ENCODE results near the gene CIROP.

Gene CIROP

GRCh38 chr14:23104591-23105347, at the start of gene CIROP:
Gene CIROP (minus strand): TSS chr14:23104989. CDS start chr14:23104920, 69 bp downstream.
- no peak for DNase-seq (ENCODE audit: low read depth, low spot score)

DNA sequence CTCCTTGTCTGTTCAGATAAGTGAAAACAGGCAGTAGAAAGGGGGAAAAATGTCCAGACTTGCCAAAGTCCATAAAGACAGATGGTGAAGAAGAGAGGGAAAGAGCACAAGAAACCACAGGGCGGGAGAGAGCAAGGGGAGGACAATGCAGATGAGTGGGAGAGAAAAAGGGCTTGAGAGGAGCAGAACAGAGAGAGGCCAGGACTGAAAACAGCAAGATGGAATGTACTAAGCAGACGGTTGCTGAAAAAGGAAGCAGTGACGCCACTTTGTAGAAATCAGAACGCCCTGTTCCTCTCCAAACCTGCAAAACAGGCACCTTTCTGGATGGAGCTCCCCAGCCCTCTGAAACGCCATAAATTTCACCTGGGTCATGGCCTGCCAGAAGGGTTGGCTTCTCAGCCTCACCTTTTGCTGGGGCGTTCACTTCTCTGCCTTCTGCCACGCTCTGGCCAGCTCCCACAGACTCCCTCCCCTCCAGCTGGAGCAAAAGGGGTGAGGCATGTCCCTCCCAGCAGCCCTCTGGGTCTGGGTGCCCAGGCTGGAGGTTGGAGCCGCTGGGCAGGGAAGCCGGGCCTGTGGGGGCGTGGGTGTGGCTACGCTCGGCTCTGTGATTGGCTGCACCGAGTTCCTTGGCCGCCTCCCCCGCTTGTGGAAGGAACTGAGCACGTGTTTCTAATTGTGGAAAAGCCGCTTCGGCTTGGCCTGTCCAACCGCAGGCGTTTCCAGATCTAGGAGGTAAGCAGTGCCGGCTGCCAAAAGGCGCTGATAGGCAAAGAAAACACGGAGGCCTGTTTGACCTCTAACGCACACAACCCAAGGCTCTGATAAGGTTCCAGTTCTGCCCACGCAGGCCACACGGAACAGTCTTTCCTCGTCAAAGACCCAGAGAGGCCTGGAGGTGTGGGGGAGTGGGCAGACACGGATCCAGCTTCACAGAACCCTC, 49.3 kb upstream of the CIROP start:
- DNase-seq (ENCODE audit: low read depth, low spot score), result no peak

DNA sequence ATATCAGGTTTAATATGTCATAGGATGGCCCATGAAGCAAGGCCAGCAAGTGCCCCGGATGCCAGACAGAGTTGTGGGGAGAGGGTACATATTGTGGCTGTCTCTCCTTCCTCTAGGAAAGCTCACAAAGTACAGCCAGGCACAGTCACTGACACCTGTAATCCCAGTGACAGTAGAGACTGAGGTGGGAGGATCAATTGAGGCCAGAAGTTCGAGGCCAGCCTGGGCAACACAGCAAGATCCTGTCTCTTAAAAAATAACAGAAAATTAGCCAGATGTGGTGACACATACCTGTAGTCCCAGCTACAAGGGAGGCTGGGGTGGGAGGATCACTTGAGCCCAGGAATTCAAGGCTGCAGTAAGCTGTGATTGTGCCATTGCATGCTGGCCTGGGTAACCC, 46.6 kb upstream of the CIROP start:
- no peak for DNase-seq (ENCODE audit: low read depth, low spot score)

- no peak for DNase-seq (ENCODE audit: low read depth, low spot score)
Observed at GRCh38 chr14:23149745-23150144, 45.0 kb upstream of the CIROP start.

DNA sequence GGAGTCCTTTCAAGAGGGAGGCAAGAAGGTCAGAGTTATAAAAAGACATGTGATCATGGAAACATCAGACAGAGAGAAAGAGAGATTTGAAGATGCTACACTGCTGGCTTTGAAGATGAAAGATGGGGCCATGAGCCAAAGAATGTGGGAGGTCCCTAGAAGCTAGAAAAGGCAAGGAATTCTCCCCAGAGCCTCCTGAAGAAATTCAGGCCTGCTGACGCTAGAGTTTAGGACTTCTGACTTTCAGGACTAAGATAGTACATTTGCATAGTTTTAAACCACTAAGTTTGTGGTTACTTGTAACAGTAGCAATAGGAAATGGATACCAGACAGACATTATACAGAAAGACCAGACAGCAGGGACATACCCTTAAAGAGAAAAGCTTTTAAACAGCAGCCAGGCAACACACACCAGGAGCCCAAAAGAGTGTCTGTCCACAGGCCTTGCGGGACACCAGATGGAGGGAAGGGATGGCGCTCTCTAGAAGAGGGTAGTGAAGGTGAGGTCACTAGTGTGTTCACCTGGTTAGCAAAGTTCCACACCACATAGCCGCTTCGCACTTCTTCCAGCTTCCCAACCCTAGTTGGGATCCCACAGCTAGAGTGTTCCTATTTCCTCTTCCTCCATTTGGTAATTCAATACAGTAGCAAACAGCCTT, 43.9 kb upstream of the CIROP start:
- no peak for DNase-seq (ENCODE audit: low read depth, low spot score)

GRCh38 chr14:23147676-23148075, 42.9 kb upstream of the CIROP start:
- DNase-seq (ENCODE audit: low read depth, low spot score), result no peak

- no peak for DNase-seq (ENCODE audit: low read depth, low spot score)
Observed at GRCh38 chr14:23146980-23147379, 42.2 kb upstream of the CIROP start.

DNA sequence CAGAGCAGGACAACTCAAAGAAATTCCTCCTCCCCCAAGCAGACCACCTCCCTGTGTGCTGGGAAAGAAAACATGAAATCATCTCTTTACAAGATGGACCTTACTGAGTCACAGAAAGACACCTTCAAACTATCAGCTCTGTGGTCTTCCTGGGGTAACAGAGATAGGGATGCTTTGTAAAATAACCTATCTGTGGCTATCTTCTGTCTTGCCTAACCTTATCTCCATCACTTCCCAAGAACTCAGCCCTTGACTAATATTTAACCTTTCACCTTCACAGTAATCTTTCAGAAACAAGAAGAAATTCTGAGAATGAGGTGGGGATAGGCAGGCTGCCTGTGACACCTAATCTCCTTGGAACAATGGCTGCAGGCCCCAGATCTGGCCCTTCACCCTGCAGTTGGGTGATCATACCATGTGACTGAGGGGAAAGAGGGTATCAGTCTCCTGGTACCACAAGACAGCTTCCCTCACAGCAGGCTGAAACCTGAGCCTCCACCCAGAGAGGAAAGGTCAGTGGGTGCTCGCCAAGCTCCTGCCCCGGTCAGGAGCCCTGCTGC, 41.6 kb upstream of the CIROP start:
- no peak for DNase-seq (ENCODE audit: low read depth, low spot score)

GRCh38 chr14:23145794-23146350, 41.1 kb upstream of the CIROP start:
- DNase-seq (ENCODE audit: low read depth, low spot score), result no peak

GRCh38 chr14:23143911-23144310, 39.1 kb upstream of the CIROP start:
- DNase-seq (ENCODE audit: low read depth, low spot score), result no peak

DNA sequence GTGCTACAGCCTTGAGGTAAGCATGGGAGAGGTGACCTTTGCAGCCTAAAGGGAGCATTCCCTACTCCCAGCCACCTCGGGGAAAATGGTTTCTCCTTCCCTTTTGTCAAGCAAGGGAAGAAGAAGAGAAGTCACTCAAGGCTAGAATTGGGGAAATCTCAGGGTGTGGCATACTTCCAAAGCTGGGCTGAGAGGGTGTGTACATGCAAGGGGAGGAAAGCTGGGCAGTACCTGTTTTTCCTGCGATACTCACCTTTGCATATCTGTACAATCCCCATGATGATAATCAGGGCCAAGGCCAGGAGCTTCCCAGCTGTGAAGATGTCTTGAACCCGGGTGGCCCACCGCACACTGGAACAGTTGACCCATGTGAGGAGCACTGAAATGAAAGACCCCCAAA, 38.0 kb upstream of the CIROP start:
- no peak for DNase-seq (ENCODE audit: low read depth, low spot score)

DNA sequence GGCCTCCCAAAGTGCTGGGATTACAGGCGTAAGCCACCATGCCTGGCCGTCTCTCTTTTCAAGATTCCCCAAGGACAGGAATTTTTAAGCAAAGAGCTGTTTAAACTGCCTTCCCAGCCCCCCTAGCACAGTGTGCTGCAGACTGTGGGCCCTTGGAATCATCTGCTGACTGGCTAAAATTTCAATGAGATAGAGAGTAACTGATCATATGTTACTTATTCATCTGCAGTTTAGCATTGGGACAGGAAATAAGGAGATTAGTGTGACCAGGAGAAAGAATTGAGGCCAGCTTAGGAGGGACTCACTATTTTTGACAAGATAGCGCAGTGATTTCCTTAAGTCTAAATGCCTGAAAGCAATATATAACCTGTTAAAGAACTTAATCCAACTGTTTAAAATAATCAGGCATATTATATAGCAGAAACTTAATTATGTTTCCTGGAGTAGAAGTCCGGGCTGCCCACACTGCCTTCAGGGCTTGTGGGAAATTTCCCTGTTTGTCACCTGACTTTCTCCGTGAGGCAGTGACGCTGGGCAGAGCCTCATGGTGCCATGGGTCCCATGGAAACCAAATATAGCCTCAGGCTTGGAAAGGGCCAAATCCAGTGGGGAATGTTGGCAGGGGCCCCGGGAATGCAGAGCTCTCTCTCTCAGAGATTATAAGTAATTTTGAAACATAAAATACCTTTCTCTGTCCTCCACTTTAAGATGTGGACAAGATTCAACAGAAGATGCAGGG, 37.1 kb upstream of the CIROP start:
- no peak for DNase-seq (ENCODE audit: low read depth, low spot score)

GRCh38 chr14:23140371-23140770, 35.6 kb upstream of the CIROP start:
- no peak for DNase-seq (ENCODE audit: low read depth, low spot score)

- DNase-seq (ENCODE audit: low read depth, low spot score), result no peak
Observed at GRCh38 chr14:23139874-23140273, 35.1 kb upstream of the CIROP start.

DNA sequence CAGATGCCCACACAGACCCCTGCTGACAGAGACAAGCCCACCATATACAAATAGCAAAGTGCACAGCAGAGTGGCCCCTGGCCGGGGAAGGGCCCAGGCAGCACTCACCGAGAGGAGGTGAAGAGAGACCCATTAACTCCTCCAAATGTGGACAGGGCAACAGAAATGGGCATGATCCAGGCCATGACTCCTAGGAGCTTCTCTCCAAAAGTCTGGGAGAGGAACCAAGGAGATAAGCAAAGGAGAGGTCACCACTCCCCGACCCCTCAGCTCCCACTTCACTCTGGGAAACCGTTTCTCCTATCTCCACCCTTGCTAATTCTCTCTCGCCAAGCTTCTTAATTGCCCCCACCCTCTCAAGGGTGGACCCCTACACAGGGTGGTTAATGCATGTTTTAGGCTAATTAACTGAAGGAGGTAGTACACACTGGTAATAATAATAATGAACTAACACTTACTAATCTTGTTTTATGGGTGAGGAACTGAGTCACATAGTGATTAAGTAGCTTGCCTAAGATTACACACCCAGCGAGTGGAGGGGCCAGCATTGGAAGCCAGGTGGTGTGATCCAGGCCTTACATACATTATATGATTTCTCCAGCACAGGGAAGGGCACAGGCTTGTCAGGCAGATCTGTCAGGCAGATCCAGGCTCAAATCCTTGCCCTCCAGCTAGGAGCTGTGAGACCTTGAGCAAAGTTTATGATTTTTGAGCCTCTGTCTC, 33.2 kb upstream of the CIROP start:
- no peak for DNase-seq (ENCODE audit: low read depth, low spot score)

GRCh38 chr14:23137192-23137812, 32.5 kb upstream of the CIROP start:
- no peak for DNase-seq (ENCODE audit: low read depth, low spot score)

DNA sequence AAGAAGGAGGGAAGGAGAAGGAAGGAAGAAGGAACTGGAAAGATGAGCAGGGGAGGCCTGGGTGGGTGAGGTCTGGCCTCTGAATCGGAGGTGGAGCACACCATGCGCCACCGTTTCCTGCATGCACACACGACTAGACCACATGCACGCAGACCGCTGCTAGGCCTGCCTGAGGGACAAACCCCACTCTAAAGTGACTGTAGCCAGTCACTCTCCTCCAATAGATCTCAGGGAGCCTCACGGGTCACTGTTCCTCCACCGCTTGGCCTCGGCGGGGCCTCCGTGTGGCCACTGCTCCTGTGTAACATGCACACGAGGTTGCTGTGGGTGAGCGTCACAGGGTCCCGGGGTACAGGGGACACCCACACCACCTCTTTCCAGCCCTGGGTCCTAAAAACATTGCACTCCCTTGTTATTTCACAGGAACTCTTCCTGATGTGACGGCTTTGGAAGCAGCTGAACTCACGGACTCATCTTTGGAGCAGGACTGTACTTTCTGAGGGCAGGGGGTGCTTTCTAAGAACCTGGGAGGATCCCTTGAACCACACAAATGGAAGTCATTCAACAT, 31.9 kb upstream of the CIROP start:
- DNase-seq (ENCODE audit: low read depth, low spot score), result no peak

DNA sequence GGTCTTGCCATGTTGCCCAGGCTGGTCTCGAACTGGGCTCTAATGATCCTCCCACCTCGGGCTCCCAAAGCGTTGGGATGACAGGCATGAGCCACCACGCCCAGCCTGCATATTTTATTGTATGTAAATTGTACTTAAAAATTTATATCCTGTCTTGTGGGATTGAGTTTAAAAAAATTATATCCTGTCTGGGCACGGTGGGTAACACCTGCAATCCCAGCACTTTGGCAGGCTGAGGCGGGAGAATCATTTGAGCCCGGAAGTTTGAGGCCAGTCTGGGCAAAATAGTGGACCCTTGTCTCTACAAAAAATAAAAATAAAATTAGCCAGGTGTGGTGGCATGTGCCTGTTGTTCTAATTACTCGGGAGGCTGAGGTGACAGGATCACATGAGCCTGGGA, 28.2 kb upstream of the CIROP start:
- no peak for DNase-seq (ENCODE audit: low read depth, low spot score)

DNA sequence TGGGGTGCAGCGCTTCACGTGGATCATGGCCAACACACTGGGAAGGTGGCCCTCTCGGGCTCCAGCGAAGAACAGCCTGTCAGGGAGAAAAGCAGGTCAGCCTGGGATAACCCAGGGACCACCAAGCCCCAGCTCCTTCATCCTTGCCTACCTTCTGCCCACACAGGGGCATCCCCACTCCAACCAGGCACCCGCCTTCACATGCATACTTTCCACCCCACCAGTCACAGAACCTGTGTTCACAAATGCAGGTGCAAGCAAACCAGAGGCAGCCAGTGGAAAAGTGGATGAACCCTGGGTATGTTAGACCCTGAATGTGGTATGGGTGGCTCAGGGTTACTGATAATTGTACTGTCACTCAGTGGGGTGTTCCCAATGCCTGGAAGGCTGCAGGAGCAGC, 26.7 kb upstream of the CIROP start:
- no peak for DNase-seq (ENCODE audit: low read depth, low spot score)

Measured in activated CD4-positive, CD25-positive, alpha-beta regulatory T cell treated with anti-CD3 and anti-CD28 coated beads, Interleukin-2, amount 50 U/mL, for 16 hours (primary cell).